GM19397 (cell line): Measurements from ENCODE around the gene CFAP300.

Experiments used
- ATAC-seq: cut with Tn5 transposase; IDR thresholded peaks from one replicate; pipeline ENCODE4 v1.9.1; 2021; ENCODE audit warnings: mild to moderate bottlenecking, moderate library complexity; ENCODE audit not compliant: unreplicated experiment

CFAP300 gene

DNA sequence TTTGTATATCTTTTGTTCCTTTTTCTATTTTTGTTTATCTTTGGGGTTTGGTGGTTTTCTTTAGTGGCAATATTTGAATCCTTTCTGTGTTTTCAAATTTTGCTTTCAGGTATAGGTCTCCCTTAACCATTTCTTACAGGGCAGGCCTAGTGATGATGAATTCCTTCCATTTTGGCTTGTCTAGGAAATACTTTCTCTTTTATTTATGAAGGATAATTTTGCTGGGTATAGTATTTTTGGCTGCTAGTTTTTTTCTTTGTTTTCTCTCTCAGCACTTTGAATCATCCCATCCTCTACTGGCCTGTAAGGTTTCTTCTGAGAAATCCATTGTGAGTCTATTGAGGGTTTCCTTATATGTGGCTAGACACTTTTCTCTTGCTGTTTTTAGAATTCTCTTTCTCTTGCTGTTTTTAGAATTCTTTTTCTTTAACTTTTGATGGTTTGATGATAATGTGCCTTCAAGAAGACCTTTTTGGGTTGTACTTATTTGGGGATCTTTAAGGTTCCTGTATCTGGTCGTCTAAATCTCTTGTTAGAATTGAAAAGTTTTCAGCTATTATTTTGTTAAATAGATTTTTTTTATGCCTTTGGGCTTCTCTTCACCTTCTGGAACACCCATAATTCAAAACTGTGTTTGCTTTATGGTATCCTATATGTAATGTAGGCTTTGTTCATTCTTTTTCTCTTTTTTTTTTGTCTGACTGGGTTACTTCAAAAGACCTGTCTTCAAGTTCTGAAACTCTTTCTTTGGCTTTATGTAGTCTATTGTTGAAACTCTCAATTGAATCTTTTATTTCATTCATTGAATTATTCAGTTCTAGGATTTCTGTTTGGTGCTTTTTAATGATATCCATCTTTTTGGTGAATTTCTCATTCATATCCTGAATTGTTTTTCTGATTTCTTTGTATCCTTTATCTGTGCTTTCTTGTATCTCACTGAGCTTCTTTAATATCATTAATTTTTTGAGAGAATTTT is 24.5 kb downstream of the CFAP300 start:
- no peak for ATAC-seq

DNA sequence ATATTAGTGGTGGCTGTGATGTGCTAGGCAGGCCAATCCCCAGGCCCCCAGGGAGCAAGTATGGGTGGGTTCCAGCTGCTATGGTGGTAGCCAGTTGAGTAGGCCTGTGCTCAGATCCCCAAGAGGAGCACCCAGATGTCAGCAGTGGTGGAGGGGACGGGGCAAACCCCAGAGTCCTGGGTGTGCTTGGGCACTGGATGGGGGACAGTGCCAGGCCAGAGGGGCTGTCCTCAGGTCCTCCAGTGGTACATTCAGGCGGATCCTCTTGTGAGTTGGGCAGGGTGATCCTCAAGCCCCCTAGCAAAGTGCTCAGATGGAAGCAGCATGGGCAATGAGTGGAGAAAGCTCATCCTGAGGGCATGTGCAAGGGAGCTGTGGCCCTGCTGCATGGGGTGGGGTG is 26.0 kb downstream of the CFAP300 start:
- no peak for ATAC-seq

GRCh38 chr11:102079625-102080024 is 32.4 kb downstream of the CFAP300 start:
- ATAC-seq: no peak

- no peak for ATAC-seq
Observed at GRCh38 chr11:102081313-102081712, 34.1 kb downstream of the CFAP300 start.

DNA sequence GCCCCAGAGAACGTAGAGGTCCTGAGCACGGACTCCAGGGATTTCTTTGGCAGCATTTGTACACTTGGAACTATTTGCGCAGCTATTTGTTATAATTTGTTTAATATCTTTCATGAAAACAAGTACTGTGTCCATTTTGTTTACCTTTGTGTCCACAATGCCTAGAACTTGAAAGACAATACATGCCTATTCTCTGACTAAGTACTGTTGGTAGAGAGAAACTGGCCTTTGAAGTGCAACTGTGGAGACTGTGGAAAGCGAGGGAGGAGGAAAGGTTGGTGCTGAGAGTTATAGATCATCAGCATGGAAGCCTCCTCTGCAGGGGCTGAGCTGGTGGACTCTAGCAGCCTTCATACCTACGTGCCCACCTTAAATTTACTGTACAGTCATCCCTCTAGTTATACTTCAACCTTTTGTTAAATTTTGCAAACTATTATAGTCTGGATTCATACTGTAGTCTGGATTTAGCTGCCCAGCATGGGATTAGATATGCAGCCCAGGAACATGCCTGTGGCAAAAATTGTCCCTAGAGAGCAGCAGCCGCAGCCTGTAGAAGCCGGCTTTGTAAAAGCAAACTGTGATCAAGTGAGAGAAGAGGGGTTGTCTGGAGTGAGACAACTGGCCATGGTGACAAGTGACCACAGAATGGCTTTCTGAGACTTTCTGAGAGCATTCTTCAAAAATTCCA is 38.8 kb downstream of the CFAP300 start:
- ATAC-seq: no peak

- no peak for ATAC-seq
Observed at GRCh38 chr11:102097186-102097585, 49.9 kb downstream of the CFAP300 start.

DNA sequence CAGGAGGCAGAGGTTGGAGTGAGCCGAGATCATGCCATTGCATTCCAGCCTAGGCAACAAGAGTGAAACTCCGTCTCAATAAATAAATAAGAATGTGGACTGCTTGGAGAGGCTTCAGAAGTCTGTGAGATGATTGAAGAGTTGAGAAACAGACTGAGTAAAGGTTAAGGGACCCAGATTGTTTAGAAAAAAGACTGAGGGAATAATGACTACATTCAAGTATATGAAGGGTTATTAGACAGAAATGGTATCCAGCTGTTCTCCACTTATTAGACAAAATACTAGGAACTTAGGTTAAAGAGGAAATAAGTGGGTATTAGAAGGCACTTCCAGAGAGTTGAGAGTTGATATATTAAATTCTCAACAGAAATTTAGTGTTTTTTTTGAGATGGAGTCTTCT is 52.5 kb downstream of the CFAP300 start:
- no peak for ATAC-seq

DNA sequence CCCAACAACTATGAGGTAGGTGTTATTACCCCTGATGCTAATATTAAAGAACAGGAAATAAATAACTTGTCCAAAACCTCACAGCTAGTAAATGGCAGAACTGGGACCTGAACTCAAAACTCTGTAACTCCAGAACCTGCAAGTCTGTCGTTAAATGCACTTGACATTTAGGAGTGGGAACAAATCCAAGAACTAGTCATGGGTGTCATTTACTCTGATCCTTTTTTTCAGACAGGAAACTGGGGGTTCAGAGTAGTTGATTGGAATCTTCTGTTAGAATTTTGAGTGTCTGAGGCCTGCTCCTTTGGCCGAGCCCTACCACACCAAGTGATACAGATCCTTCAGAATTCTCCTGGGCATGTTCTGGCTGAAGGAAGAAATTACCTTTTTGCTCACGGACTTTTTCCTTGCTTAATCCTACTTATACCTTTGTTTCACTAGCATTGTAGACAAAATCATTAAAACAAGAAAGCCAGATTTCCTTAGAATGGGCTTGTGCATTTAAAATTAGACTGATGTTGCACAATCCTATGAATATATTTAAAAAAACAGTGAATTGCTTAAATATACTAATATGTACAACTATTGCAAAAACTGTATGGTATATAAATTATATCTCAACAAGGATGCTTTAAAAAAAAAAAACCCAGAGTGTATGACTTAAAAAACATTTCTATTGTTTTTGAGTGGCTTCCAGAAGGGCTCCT is 61.6 kb downstream of the CFAP300 start:
- ATAC-seq: no peak

DNA sequence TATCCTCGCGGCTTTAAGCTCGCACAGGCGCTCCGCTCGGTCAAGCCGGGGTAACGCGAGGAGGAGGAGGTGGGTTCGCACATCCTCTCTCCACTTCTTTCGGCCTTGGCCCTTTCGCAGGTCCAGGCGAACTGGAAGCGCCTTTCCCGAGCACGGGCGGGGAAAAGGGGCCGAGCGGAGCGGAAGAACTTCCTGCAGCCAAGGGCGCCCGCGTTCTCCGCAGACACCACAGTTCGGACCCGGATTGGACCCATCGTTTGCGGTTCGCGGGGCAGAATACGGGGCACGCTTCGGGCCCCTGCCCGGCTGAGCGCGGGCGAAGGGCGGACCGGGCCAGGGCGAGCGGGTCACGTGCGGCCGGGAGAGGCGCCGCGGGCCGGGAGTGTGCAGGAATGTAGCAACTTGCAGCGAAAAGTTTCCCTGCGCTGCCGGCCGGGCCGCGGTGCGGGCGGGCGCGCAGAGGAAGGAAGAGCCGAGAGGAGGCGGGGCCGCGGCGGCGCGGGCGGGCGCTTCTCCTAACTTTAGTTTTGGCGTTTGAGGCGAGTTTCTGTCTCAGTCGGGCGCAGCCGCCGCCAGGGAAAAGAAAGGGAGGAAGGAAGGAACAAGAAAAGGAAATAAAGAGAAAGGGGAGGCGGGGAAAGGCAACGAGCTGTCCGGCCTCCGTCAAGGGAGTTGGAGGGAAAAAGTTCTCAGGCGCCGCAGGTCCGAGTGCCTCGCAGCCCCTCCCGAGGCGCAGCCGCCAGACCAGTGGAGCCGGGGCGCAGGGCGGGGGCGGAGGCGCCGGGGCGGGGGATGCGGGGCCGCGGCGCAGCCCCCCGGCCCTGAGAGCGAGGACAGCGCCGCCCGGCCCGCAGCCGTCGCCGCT is 62.9 kb downstream of the CFAP300 start, which contains the start of gene YAP1:
Gene YAP1 (plus strand): TSS at position 552 of the 865 bp plus-strand sequence. CDS start 402 bp downstream, outside the sequence.
- ATAC-seq: peak; percentile 90

GRCh38 chr11:102110761-102111010 is 63.4 kb downstream of the CFAP300 start:
- ATAC-seq: peak; percentile 20

DNA sequence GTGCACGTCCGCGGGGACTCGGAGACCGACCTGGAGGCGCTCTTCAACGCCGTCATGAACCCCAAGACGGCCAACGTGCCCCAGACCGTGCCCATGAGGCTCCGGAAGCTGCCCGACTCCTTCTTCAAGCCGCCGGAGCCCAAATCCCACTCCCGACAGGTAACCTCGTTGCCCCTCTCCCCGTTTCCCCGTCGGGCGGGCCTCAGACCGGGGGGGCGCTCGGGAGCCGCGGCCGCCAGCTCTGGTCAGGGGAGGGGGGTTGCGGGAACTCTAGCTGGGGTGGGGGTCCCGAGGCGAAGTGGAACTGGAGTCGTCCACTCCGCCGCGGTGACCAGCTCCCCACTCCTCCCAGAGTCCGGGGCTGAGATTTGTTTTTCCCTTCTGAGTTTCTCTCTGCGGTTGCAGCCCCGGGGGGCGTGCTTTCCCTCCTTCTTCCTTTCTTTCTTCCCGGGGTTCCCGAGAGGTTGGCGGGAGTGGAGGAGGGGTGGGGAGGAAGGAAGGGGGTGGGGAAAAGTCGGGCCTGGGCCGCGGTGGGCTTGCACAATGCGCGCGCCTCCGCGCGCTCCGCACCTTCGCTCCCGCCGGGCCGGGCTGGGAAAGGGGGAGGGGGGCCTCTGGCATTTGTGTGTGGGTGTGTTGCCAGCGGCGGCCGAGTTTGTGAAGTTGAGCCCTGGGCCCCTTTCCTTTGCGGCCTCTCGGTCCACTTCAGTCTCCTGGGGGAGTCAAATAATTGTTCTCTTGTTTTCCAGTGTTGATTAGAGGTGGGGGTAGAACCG is 64.0 kb downstream of the CFAP300 start:
- ATAC-seq: peak; percentile 3

DNA sequence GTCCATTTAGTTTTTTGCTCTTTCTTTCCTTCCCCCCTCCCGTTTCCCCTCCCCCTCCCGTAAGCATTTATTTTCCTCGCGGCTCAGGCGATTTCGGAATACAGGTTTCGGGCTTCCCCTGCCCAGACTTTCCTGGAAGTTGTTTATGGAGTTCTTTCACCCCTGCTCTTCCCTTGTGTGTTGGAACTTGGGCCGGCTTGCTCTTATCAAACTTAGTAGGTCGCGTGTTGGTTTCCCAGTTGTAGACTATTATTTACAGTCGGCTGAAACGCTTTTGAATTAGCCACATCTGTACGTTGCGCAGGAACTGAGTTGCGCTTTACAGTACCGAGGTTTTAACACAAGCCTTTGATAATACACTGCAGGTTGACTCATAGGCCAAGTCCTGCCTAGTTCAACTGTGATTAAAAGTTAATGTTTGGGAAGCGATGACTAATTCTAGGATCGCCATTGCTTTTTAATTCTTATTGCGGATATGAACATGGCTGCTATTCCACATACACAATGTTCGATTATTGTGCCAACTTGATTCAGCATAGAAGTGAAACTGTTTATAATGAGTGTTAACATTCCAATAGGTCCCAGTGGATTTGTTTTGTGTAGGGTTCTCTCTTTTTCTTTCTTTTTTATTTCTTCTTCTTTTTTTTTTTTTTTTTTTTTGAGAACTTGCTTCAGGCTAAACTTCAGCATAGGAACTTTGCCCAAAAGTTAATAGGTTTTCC is 64.7 kb downstream of the CFAP300 start:
- no peak for ATAC-seq

DNA sequence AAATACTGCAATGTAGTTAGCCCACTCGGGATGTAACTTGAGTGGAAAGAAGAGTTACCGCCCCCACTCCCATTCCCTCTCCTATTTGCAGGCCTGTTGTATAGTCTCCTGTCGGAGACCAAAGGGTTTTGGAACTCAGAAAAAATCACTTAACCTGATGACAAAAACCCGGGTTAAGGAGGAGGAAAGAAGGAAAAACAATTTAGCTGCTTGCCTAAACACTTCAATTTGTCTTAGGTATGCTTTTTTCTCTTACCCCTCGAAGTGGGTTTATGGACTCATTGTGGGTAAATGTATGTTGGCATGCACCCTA is 65.2 kb downstream of the CFAP300 start:
- ATAC-seq: no peak

DNA sequence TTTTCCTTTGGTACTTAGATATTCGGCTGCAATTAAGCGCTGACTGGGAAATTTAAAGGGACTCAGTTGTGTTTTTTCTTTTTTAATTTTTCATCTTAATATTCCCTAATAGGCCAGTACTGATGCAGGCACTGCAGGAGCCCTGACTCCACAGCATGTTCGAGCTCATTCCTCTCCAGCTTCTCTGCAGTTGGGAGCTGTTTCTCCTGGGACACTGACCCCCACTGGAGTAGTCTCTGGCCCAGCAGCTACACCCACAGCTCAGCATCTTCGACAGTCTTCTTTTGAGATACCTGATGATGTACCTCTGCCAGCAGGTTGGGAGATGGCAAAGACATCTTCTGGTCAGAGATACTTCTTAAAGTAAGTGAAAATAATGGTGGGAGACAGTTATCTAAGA is 66.8 kb downstream of the CFAP300 start:
- no peak for ATAC-seq

- ATAC-seq: no peak
Observed at GRCh38 chr11:102115557-102115956, 68.3 kb downstream of the CFAP300 start.

DNA sequence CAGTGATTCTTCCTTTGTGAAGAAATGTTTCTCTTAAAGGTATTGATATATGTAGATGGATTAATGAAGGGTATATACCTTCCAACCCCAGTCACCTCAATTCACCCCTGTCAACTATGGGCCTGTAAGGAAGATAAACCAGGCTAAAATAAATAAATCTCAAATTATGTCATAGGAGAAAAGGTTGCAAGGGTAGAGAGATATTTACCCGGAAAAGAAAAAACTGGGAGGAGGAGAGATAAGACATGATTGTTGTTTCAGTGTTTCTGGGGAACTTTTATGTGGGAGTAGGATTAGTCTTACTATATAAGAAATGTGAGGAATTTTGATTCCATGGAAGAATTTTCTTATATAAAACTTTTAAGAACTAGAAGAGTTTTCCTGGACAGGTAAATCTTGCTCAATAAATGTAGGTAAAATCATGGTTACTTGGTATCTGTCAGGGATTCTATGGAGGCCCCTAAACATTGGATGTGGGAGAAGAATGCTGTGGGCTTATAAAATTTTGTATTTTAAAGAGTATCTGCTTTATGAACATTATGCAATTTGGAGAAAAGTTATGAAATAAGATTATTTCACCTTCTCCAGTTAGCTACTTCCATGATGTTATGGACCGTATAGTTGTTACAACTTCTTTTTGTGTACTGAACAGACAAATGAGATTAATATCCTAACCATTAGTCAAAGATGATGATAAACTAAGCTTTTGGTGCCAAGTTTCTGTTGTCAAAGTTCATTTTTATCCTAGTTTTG is 69.4 kb downstream of the CFAP300 start:
- ATAC-seq: no peak

DNA sequence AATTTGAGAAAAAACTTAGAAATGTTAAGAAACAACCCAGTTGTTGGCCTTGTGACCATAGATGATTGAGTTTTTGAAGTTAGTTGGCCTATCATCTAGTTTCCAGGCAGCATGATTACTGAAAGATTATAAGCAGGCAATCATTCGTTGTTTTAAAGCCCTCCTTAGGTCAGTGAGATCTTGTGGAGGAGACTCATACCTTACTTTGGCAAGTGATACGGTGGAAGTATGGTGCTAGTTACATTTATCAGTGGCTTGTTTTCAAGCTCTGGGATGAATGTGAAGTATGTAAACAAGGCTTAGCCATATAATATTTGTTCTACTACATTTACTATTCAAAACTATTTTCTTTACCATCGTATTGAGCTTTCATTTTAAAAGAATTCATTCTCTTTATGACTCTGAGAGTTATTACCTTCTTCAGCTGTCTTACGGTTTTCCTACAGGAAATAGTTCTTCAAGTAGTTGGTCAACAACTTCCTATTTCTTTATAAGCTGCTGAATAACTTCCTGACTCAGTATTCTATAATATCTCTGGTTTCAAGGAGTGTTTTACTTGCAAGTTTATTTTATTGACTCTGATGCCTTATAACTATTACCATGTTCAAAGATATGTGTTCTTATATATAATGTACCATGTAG is 70.4 kb downstream of the CFAP300 start:
- no peak for ATAC-seq

DNA sequence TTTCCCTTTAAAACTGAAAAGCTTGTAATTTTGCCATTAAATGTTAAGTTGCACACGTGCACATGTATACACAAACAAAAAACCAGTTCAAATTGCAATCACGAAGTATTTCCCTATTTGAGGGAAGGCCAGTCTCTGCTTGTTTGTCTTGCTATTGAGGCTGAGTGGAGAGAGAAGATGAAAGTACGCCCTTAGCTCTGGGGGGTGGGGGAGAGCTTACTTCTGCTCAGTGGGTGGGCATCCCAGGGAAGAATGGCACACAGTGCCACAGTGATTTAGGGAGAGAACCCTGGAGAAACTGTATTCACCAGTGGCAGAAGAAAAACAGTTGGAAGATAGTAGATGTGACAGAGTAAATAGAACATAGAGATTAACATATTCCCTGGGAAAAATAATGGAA is 71.7 kb downstream of the CFAP300 start:
- no peak for ATAC-seq
